Cerebellar nuclear complex (tissue), 1 donor: ENCODE results near the gene KCNMA1.

ENCODE experiments used
- DNase-seq, 2 experiments: peaks; one replicate each; lab custom pipeline; 2025; lab: John Stamatoyannopoulos, UW

The KCNMA1 gene

GRCh38 chr10:77244286-77244685 lies 393.3 kb downstream of the KCNMA1 start:
- DNase-seq, result no peak

- DNase-seq, result no peak
These were observed 396.3 kb downstream of the KCNMA1 start for GRCh38 chr10:77241350-77241725.

GRCh38 chr10:77240706-77241349 lies 396.8 kb downstream of the KCNMA1 start:
- DNase-seq, result no peak

GRCh38 chr10:77240041-77240652 lies 397.5 kb downstream of the KCNMA1 start:
- no peak for DNase-seq

DNA sequence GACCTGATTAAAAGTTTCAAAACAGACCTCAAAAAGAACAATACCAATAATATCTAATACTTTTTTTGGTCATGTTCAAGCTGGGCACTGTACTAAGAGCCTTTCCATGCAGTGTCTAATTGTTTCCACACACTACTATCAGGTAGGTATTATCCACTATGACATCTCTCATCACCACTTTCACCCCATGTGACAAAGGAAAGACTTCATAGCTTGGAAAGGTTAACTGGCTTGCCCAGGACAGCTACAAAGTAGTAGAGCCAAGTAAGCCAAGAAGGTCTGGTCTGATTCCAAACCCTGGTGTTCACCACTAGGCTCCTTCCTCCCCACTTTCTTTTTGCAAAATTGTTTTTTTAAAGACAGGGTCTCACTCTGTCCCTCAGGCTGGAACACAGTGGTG lies 400.5 kb downstream of the KCNMA1 start:
- DNase-seq, result no peak

DNA sequence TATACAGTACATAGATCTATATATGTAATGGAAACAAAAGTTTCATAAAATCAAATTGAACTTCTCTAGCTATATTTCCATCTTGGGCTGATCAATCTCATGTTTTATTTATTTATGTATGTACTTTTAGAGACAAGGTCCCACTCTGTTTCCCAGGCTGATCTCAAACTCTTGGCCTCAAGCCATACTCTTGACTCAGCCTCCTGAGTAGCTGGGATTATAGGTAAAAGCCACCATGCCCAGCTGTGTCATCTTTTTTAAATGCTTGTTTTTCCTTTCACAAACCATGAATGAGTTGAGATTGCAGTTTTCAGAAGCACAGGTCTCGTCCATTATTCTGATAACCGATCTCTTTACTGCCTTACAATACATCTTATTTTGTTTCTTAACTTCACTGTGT lies 400.9 kb downstream of the KCNMA1 start:
- no peak for DNase-seq

DNA sequence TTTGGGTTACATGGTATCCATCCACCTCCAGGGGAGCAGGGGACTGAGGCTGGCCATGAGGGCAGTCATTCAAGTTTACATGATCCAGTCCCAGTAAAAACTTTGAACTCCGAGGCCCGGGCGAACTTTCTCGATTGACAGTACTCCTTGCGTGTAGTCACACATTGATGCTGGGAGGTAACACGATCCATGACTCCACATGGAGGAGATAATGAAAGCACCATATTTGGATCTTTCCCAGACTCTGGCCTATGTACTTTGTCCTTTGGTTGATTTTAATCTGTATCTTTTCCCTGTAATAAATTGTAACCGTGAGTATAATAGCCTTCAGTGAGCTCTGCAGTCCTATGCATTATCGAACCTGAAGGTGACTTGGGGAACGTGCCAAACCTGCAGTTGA lies 401.6 kb downstream of the KCNMA1 start:
- DNase-seq, result no peak

DNA sequence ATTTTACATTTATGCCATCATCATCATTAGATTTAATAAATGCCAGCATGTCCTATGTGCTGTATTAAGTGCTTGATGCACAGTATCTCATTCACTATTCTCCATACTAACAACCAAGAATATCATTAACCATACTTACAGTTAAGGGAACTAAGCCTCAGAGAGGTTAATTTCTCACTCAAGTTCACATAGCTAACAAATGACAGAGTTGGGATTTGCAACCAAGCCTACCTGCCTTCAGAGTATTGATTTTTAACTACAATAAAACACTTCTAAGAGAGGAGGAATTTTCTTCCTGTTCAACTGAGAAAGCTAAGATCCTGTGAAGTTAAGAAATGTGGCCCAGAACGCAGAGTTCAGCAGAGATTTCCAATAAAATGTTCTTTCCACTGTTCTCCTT lies 403.0 kb downstream of the KCNMA1 start:
- no peak for DNase-seq

DNA sequence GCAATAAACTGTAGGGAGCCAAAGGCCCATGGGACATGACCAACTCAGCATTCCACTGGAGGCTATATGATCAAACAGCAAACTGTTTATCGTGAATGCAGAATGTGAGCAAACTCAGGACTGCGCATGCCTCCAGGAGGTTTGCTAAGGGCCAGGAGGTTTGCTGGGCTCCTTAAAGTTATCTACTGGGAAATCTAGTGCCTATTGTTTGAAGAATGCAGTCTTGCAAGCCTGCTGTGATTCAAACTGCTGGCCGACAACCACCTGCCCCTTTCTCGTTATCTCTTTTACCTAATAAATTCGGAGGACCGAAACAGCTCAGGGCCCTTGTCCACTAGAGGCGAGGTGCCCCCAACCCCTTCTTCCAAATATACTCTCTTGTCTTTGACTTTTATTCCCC lies 404.1 kb downstream of the KCNMA1 start:
- no peak for DNase-seq

DNA sequence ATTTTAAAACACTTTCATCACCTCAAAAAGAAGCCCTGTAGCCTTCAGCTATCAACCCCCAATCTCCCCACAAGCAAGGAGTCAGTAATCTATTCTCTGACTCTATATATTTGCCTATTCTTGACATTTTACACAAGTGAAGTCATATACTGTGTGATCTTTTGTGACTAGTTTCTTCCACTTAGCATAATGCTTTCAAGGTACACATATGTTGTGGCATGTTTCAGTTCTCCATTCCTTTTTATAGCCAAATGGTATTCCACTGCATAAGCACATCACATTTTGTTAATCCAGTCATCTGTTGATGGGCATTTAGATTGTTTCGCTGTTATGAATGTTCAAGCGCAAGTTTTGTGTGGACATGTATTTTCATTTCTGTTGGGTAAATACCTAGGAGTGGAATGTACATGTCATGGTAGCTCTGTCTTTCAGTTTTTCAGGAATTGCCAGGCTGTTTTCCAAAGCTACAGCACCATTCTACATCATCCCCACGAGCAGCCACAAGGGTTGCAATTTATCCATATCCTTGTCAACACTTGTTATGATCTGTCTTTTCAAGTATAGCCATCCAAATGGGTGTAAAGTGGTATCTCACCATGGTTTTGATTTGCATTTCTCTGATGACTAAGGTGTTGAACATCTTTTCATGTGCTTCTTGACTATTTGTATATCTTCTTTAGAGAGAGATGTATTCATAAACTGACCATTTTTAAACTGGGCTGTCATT lies 405.6 kb downstream of the KCNMA1 start:
- no peak for DNase-seq

GRCh38 chr10:77231375-77231774 lies 406.2 kb downstream of the KCNMA1 start:
- no peak for DNase-seq

DNA sequence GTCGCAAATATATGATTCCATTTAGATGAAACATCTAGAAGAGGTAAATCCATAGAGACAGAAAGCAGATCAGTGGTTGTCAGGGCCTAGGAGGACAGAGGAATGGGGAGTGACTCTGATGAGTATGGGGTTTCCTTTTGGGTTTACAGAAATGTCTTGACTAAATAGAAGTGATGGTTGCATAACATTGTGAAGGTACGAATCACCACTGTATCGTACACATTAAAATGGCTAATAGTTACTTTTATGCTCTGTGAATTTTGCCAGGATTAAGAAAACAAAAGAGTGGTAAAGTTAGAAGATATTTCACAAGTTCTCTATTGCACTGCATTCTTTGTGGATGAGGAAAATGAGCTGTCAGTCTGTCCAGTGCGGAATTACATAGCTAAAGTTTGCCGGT lies 407.4 kb downstream of the KCNMA1 start:
- DNase-seq, result no peak

GRCh38 chr10:77229704-77230103 lies 407.9 kb downstream of the KCNMA1 start:
- no peak for DNase-seq

GRCh38 chr10:77228559-77228958 lies 409.0 kb downstream of the KCNMA1 start:
- DNase-seq, result no peak

DNA sequence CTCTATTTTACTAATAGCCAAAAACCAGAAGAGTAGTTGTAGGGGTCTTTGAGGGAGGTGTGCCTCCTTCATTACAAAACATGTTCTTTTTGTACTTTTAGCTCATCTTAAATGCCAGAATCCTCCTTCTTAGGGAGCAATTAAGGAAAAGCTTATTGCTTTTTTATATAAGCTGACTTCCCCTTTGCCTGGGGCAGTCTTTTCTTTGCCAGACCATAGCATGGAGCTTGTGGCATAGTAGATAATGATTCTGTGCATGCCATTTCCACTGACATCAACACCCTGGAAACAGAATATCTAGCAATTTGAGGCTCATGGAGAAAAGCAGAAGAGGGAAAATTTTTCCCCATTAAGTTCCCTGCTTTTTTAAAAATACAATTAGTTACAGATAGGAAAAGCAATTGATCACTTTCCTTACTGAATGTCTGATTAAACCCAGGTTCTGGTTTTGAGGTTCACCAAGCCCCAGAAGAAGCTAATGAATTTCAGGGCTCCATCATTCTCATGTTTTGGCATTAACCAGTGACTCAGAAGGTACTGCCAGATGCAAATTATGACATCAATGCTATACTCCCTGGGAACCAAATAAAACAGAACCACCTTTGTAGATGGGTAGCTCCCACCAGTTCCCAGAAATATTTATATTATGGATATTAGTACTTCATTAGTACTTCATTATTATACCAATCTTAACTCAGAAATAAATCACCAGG lies 410.6 kb downstream of the KCNMA1 start:
- DNase-seq, result no peak

DNA sequence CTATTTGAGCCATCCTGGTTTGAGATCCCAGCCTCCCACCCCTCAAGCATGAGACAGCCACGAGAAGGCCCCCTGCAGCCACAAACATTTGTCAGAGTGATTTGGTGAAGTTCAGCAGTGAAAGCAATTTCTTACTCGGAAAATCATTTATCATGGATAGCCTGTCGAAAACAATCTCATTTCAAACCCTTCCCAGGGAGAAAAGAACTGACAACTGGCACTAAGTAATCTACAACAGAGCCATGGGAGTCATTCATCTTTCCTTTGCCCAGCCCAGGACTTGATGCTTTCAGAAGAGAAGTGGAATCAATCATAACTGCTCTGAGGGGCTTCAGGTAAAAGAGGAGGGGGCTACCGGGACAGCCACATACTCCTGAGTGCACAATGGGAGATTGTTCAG lies 411.2 kb downstream of the KCNMA1 start:
- DNase-seq, result no peak

DNA sequence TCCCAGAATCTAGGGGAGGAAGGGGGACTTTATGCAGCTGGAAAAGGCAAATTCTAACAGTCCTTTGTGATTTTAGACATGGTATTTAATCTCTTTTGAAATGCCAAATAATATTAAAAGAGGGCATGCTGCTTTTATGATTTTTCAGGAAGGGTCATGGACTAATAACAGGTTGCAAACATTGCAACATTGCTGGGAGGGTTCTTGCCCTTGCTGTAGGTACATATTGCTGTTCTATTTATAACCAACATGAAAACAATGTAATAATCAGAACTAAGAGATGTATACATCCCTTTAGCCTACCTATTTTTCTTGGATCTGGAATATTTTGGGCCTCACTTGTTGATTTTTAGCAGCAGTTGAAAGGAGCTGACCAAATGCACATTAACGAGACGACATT lies 411.6 kb downstream of the KCNMA1 start:
- no peak for DNase-seq

- DNase-seq, result no peak
These were observed 413.8 kb downstream of the KCNMA1 start for GRCh38 chr10:77223526-77224460.

DNA sequence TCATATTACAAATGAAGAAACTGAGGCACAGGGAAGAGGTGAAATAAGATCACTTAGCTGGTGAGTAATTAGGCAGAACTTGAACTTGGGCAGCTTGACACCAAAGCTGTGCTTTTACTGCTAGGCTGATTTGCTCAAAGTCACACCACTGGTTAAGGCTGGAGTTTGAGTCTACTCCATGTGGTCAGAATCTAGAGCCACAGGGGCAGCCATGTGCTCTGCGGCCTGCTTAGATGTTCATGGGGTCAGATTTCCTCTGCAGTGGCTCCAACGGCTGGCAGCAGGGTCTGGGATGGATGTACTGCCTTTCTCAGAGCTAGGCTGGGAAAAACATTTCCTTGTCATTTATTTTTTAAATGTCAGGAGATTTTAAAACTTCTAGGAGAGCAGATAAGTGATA lies 417.5 kb downstream of the KCNMA1 start:
- no peak for DNase-seq

GRCh38 chr10:77219046-77219445 lies 418.6 kb downstream of the KCNMA1 start:
- DNase-seq, result no peak

DNA sequence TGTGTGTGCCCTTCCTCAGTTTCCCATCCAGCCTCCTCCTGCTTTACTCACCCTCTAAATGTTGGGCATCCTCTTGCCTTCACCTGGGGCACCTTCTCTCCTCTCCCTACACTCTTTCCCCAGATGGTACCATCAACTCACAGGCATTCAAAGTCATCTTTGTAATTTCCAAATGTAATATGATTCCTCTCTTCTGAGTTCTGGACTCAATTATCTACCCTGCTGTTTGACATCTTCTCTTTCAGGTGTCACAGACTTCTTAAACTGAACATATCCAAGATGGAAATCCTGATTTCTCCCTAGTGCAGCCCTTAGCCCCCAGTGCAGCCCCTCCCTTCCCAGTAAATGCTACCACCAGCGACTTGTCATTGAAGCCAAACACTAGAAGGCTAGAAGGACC lies 422.8 kb downstream of the KCNMA1 start:
- DNase-seq, result no peak

GRCh38 chr10:77212632-77213031 lies 425.0 kb downstream of the KCNMA1 start:
- DNase-seq, result no peak
